Sigmoid colon (tissue), 7 donors: Measurements from ENCODE around the gene ZNF273. TPM values are rescaled to one million over a fixed set of nuclear protein-coding genes. Genes with fewer than 3 reads are reported as not detected.
A peak's percentile ranks its signal among the peaks of the same experiment; 100 is the strongest.
"Not testable (repeated sequence)": the region's sequence is repeated elsewhere in the genome, so short reads cannot be mapped to it uniquely, and the experiment has no call there.

Source experiments
- DNase-seq: peaks from one replicate; pipeline ENCODE4 v3.0.0-alpha.2; 2019
- H3K27ac ChIP-seq, 4 donors: fragments of 200-600 bp; sonication (generic); one replicate each; pipeline ENCODE4 v1.5.1; 2016 to 2019; ENCODE audit warnings: mild to moderate bottlenecking in 1 of 4
- H3K27me3 ChIP-seq, 3 donors: fragments of 200-600 bp; sonication (generic); one replicate each; pipeline ENCODE4 v1.5.1; 2019; ENCODE audit warnings: mild to moderate bottlenecking in 1 of 3
- H3K36me3 ChIP-seq, 4 donors: fragments of 200-600 bp; sonication (generic); one replicate each; pipeline ENCODE4 v1.5.1; 2016 to 2019
- H3K4me1 ChIP-seq, 4 donors: fragments of 200-600 bp; sonication (generic); one replicate each; pipeline ENCODE4 v1.5.1; 2017 to 2019
- H3K4me3 ChIP-seq, 4 donors: fragments of 200-600 bp; sonication (generic); one replicate each; pipeline ENCODE4 v1.5.1; 2017 to 2019; ENCODE audit warnings: mild to moderate bottlenecking in 2 of 4, moderate library complexity in 1 of 4
- H3K9me3 ChIP-seq, 4 donors: fragments of 200-600 bp in 3 of 4; sonication (generic) in 3 of 4; one replicate each; pipeline versions ENCODE4 v1.5.1 to v1.6.1; 2013 to 2019
- EP300 ChIP-seq, 4 donors: sonication (generic); formaldehyde crosslinking; IDR thresholded peaks; one replicate each; pipeline ENCODE4 v1.6.1; 2017; ENCODE audit warnings: antibody characterized with exemption in 4 of 4
- POLR2A ChIP-seq, 2 donors: fragments of 450-650 bp; IDR thresholded peaks; one replicate each; pipeline ENCODE4 v1.6.1; 2016; ENCODE audit warnings: antibody characterized with exemption in 2 of 2, mild to moderate bottlenecking in 2 of 2, moderate library complexity in 2 of 2
- POLR2AphosphoS5 ChIP-seq, 4 donors: sonication (generic); formaldehyde crosslinking; IDR thresholded peaks; one replicate each; pipeline ENCODE4 v1.6.1; 2017; ENCODE audit warnings: antibody characterized with exemption in 4 of 4
- WGBS, 2 donors: extraction: QIAGEN DNeasy Blood & Tissue Kit; methylation state at CpG; one replicate each; pipeline ENCODE4 v1.1.7; 2013; 5-methylcytosine and 5-hydroxymethylcytosine counted together
- intact Hi-C: fragments of 100-400 bp; cut with DNase I; formaldehyde crosslinking; loops from one replicate; pipeline ENCODE4 v1.15.1; 2023
- polyA plus RNA-seq, 3 donors: library from polyadenylated mRNA; stranded (reverse); fragments of 200-250 nt; gene quantifications; one replicate each; pipeline ENCODE4 v1.2.3, GENCODE V29; 2013
- total RNA-seq, 4 donors: library from RNA; depleted of rRNA; stranded (reverse); fragments of >200 nt; gene quantifications; one replicate each; pipeline ENCODE4 v1.1.0, GENCODE V29; 2016
- TF ChIP-seq, protein P1 (sequence below), 4 experiments: fragments of 450-650 bp in 3 of 4; fragments of 200-600 bp in 1 of 4; IDR thresholded peaks; one replicate each; pipeline ENCODE4 v1.5.1; 2016 to 2019; ENCODE audit warnings: antibody characterized with exemption in 4 of 4, mild to moderate bottlenecking in 3 of 4, moderate library complexity in 2 of 4
- donor health status: healthy with polysubstance abuse.
- donor health status: Bipolar disorder and iron deficiency.
- donor health status: healthy.

The ZNF273 gene
- total and polyA plus RNA-seq, 7 donors, result 1.2 to 38.2 (median 7.5) TPM

DNA sequence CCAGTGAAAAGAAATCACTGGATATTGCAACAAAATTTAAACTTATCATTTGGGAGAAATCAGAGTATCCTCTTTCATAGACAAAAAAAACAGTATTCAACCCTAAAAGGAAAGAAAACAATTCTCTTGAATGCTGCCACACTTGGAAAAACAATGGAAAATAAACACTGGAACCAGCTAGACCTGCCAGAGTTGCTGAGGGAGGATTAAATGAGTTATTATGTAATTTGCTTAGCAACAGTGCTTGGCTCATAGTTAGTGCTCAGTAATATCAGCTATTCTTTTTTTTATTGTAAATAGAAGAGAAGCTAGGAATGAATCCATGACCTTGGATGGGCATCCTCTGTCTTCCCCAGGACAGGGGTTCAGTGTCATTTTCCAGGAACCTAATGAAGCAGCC is 11.0 kb upstream of the ZNF273 start:
- Histone ChIP-seq H3K4me1 (peaks cover 0 to 54% (median 42%) of the 10 kb centered on the region in 4 donors), H3K27me3 (no peaks in the 10 kb centered on the region), H3K36me3 (no peaks in the 10 kb centered on the region), H3K9me3 (no peaks in the 10 kb centered on the region), H3K27ac (peak overlapping the region in 2 of 4 donors; percentile 48 to 56), H3K4me3 (no peak overlapping the region)
- TF ChIP-seq, protein P1, sequence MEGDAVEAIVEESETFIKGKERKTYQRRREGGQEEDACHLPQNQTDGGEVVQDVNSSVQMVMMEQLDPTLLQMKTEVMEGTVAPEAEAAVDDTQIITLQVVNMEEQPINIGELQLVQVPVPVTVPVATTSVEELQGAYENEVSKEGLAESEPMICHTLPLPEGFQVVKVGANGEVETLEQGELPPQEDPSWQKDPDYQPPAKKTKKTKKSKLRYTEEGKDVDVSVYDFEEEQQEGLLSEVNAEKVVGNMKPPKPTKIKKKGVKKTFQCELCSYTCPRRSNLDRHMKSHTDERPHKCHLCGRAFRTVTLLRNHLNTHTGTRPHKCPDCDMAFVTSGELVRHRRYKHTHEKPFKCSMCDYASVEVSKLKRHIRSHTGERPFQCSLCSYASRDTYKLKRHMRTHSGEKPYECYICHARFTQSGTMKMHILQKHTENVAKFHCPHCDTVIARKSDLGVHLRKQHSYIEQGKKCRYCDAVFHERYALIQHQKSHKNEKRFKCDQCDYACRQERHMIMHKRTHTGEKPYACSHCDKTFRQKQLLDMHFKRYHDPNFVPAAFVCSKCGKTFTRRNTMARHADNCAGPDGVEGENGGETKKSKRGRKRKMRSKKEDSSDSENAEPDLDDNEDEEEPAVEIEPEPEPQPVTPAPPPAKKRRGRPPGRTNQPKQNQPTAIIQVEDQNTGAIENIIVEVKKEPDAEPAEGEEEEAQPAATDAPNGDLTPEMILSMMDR (IDR thresholded peaks at IDR 0.05), result no peak
- TF ChIP-seq POLR2A (IDR thresholded peaks at IDR 0.05) (no peak), POLR2AphosphoS5 (IDR thresholded peaks at IDR 0.05) (no peak), EP300 (IDR thresholded peaks at IDR 0.05) (no peak)
- intact Hi-C loops, result no loop called here
- no peak for DNase-seq

GRCh38 chr7:64892666-64893309 is 10.3 kb upstream of the ZNF273 start:
- H3K4me1 ChIP-seq, result peaks cover 0 to 52% (median 42%) of the 10 kb centered on the region in 4 donors
- intact Hi-C loops, result no loop called here
- peak overlapping the region in 1 of 4 donors; percentile 56 for H3K27ac ChIP-seq
- H3K9me3 ChIP-seq, result no peaks in the 10 kb centered on the region
- WGBS, 2 donors, result 87 to 91% methylated on average over 5 of the region's 5 CpGs
- no peak for DNase-seq
- peaks cover 0 to under 1% (median 0%) of the 10 kb centered on the region in 4 donors for H3K36me3 ChIP-seq
- no peaks in the 10 kb centered on the region for H3K27me3 ChIP-seq
- H3K4me3 ChIP-seq, result no peak overlapping the region
- TF ChIP-seq POLR2AphosphoS5 (IDR thresholded peaks at IDR 0.05) (no peak), POLR2A (IDR thresholded peaks at IDR 0.05) (no peak), EP300 (IDR thresholded peaks at IDR 0.05) (no peak)
- TF ChIP-seq, protein P1 (IDR thresholded peaks at IDR 0.05), result no peak

- 60 to 62% methylated on average over 5 of the region's 5 CpGs for WGBS, 2 donors
- peaks cover 0 to 46% (median 36%) of the 10 kb centered on the region in 4 donors for H3K4me1 ChIP-seq
- H3K9me3 ChIP-seq, result no peaks in the 10 kb centered on the region
- H3K36me3 ChIP-seq, result peaks cover 0 to 7% (median 0%) of the 10 kb centered on the region in 4 donors
- TF ChIP-seq POLR2AphosphoS5 (IDR thresholded peaks at IDR 0.05) (no peak), EP300 (IDR thresholded peaks at IDR 0.05) (no peak), POLR2A (IDR thresholded peaks at IDR 0.05) (no peak)
- TF ChIP-seq, protein P1 (IDR thresholded peaks at IDR 0.05), result no peak
- H3K27ac ChIP-seq, result no peak overlapping the region
- H3K27me3 ChIP-seq, result no peaks in the 10 kb centered on the region
- intact Hi-C loops, result no loop called here
- H3K4me3 ChIP-seq, result no peak overlapping the region
- DNase-seq, result no peak
Observed at GRCh38 chr7:64893401-64893800, 9.7 kb upstream of the ZNF273 start.

DNA sequence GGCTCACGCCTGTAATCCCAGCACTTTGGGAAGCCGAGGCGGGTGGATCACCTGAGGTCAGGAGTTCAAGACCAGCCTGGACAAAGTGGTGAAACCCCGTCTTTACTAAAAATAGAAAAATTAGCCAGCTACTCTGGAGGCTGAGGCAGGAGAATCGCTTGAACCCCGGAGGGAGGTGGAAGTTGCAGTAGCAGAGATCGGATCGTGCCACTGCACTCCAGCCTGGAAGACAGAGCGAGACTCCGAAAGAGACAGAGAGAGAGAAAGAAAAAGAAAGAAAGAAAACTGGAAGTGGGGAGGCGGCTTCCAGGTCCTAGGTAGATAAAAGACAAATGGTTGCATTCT is 640 bp upstream of the ZNF273 start:
- peak overlapping the region in 3 of 4 donors; percentile 61 to 76 (median 68) for H3K4me3 ChIP-seq
- WGBS, 2 donors, result 70 to 72% methylated on average over 11 of the region's 11 CpGs
- intact Hi-C loops, result loop anchor here (10.0 kb wide), 2 partner anchors 238 to 588 kb away; partner anchors contain the start of genes ZNF107 and ZNF736
- H3K27me3 ChIP-seq, H3K36me3 ChIP-seq, DNase-seq, H3K9me3 ChIP-seq: not testable (repeated sequence)
- peak overlapping the region in 2 of 4 donors; percentile 80 to 82 for H3K27ac ChIP-seq
- H3K4me1 ChIP-seq, result peaks cover 0 to 15% (median 11%) of the 10 kb centered on the region in 4 donors

- WGBS, 2 donors, result 94 to 95% methylated on average over 15 of the region's 15 CpGs
Observed at GRCh38 chr7:64904008-64904407, 935 bp downstream of the ZNF273 start.

More at GRCh38 chr7:64904008-64904407, 935 bp downstream of the ZNF273 start:
- Histone ChIP-seq H3K27ac (no peak overlapping the region), H3K4me3 (peak overlapping the region in 2 of 4 donors; percentile 68 to 76), H3K4me1 (peaks cover 0 to 15% (median 11%) of the 10 kb centered on the region in 4 donors), H3K27me3 (no peaks in the 10 kb centered on the region), H3K9me3 (no peaks in the 10 kb centered on the region), H3K36me3 (no peaks in the 10 kb centered on the region)
- intact Hi-C loops, result loop anchor here (10.0 kb wide), 2 partner anchors 239 to 589 kb away; partner anchors contain the start of genes ZNF107 and ZNF736
- no peak for TF ChIP-seq POLR2AphosphoS5 (IDR thresholded peaks at IDR 0.05)
- TF ChIP-seq EP300 (IDR thresholded peaks at IDR 0.05), result no peak
- TF ChIP-seq, protein P1 (IDR thresholded peaks at IDR 0.05), result no peak
- no peak for TF ChIP-seq POLR2A (IDR thresholded peaks at IDR 0.05)
- no peak for DNase-seq
